AML-193 (cell line): ENCODE results near the gene TSSC4.

Experiments used
- DNase-seq, 2 experiments: peaks; one replicate each; lab custom pipeline; 2025; lab: John Stamatoyannopoulos, UW

The TSSC4 gene

GRCh38 chr11:2400762-2401435 lies 349 bp downstream of the TSSC4 start:
- DNase-seq = no peak

- no peak for DNase-seq
These were observed 960 bp downstream of the TSSC4 start for GRCh38 chr11:2401436-2401984.

- DNase-seq = no peak
These were observed 1.6 kb downstream of the TSSC4 start for GRCh38 chr11:2402106-2402505.

- no peak for DNase-seq
These were observed 2.5 kb downstream of the TSSC4 start for GRCh38 chr11:2402890-2403645.

GRCh38 chr11:2404735-2405196 lies 4.2 kb downstream of the TSSC4 start:
- no peak for DNase-seq

- DNase-seq = no peak
These were observed 5.9 kb downstream of the TSSC4 start for GRCh38 chr11:2406451-2406850.

GRCh38 chr11:2406878-2407410 lies 6.4 kb downstream of the TSSC4 start:
- no peak for DNase-seq

- DNase-seq = no peak
These were observed 8.1 kb downstream of the TSSC4 start for GRCh38 chr11:2408671-2409070.

GRCh38 chr11:2409126-2409525 lies 8.6 kb downstream of the TSSC4 start:
- no peak for DNase-seq

- no peak for DNase-seq
These were observed 9.3 kb downstream of the TSSC4 start for GRCh38 chr11:2409611-2410468.

GRCh38 chr11:2410616-2411015 lies 10.1 kb downstream of the TSSC4 start:
- no peak for DNase-seq

- DNase-seq = no peak
These were observed 11.1 kb downstream of the TSSC4 start for GRCh38 chr11:2411446-2412305.

GRCh38 chr11:2412323-2412722 lies 11.8 kb downstream of the TSSC4 start:
- no peak for DNase-seq

- DNase-seq = no peak
These were observed 13.4 kb downstream of the TSSC4 start for GRCh38 chr11:2413742-2414579.

- no peak for DNase-seq
These were observed 14.1 kb downstream of the TSSC4 start for GRCh38 chr11:2414616-2415015.

- no peak for DNase-seq
These were observed 14.6 kb downstream of the TSSC4 start for GRCh38 chr11:2415171-2415570.

- no peak for DNase-seq
These were observed 15.2 kb downstream of the TSSC4 start for GRCh38 chr11:2415601-2416380.

- DNase-seq = no peak
These were observed 16.2 kb downstream of the TSSC4 start for GRCh38 chr11:2416765-2417164.
